DMS 273 treated with DMSO at 0.1 percent for 48 hours (cell line): ENCODE data around the gene OGT.

Experiments used
- DNase-seq: peaks from one replicate; lab custom pipeline; 2025; lab: John Stamatoyannopoulos, UW

Gene OGT

GRCh38 chrX:71622576-71623450, 89.9 kb downstream of the OGT start:
- no peak for DNase-seq

DNA sequence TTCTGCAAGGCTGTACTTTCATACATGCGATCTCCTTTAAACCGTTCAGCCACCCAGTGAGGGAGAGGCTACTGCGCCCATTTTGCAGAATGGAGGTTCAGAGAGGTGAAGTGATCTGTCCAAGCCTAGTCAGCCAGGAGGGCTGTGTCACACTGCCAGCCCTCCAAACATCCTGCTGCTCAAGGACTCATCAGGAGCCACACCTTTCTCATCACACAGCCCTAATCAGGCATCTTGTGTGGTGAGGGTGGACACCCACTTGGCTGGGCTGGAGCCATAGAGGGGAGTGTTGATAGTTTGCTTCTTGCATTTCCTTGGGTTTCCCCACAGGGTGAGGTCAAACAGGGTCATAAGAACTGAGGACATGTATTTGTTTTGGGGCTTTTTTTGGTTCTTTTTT, 90.8 kb downstream of the OGT start:
- DNase-seq, result no peak

DNA sequence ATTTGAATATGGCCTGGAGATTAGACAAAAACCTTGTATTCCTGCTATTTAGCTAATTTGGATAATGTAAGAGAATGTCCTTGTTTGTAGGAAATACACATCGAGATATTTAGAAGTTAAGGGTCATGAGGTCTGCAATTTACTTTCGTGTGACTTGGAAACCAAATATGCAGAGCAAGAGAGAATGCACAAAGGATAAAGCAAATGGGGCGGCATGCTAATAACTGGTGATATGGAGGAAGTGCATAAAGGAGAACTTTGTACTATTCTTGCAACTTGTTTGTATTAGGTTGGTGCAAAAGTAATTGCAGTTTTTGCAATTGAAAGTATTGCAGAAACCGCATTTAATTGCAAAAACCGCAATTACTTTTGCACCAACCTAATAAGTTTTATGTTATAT, 92.6 kb downstream of the OGT start:
- no peak for DNase-seq
